DMS114 treated with DMSO at 0.1 percent for 48 hours (cell line): ENCODE data around the gene IGLL5.

ENCODE experiments used
- DNase-seq: peaks from one replicate; lab custom pipeline; 2025; ENCODE audit not compliant: unreplicated experiment; lab: John Stamatoyannopoulos, UW

Gene IGLL5

GRCh38 chr22:22858559-22858937, 29.1 kb upstream of the IGLL5 start:
- no peak for DNase-seq

GRCh38 chr22:22863001-22863400, 24.6 kb upstream of the IGLL5 start:
- no peak for DNase-seq

GRCh38 chr22:22865311-22866072, 22.1 kb upstream of the IGLL5 start:
- DNase-seq, result no peak

GRCh38 chr22:22866381-22867111, 21.1 kb upstream of the IGLL5 start:
- DNase-seq, result no peak

- DNase-seq, result no peak
These were observed 19.5 kb upstream of the IGLL5 start for GRCh38 chr22:22867996-22868715.

- no peak for DNase-seq
These were observed 16.8 kb upstream of the IGLL5 start for GRCh38 chr22:22870577-22871404.

GRCh38 chr22:22871536-22872278, 15.9 kb upstream of the IGLL5 start:
- DNase-seq, result no peak

GRCh38 chr22:22872722-22873708, 14.6 kb upstream of the IGLL5 start:
- DNase-seq, result no peak

- peak; percentile 14 for DNase-seq
These were observed 9.9 kb upstream of the IGLL5 start for GRCh38 chr22:22877523-22878210.

GRCh38 chr22:22878211-22878570, 9.4 kb upstream of the IGLL5 start:
- DNase-seq, result no peak

GRCh38 chr22:22878801-22879674, 8.6 kb upstream of the IGLL5 start:
- DNase-seq, result no peak

- no peak for DNase-seq
These were observed 7.9 kb upstream of the IGLL5 start for GRCh38 chr22:22879675-22880155.

GRCh38 chr22:22880645-22881044, 7.0 kb upstream of the IGLL5 start:
- no peak for DNase-seq

GRCh38 chr22:22881116-22882000, 6.3 kb upstream of the IGLL5 start:
- no peak for DNase-seq

- no peak for DNase-seq
These were observed 5.4 kb upstream of the IGLL5 start for GRCh38 chr22:22882033-22882717.
